Vagina (tissue), 2 donors: ENCODE measurements around the gene OSBPL10. TPM values are rescaled to one million over a fixed set of nuclear protein-coding genes. Genes with fewer than 3 reads are reported as not detected.

ENCODE experiments used
- DNase-seq, 2 donors: peaks; one replicate each; pipeline ENCODE4 v3.0.0-alpha.2; 2017; ENCODE audit errors: extremely low spot score in 2 of 2
- H3K27ac ChIP-seq: fragments of 200-600 bp; sonication (generic); one replicate; pipeline ENCODE4 v1.5.1; 2019
- H3K27me3 ChIP-seq: fragments of 200-600 bp; sonication (generic); one replicate; pipeline ENCODE4 v1.5.1; 2019
- H3K36me3 ChIP-seq, 2 donors: fragments of 200-600 bp; sonication (generic); one replicate each; pipeline ENCODE4 v1.5.1; 2017 to 2019
- H3K4me1 ChIP-seq: fragments of 200-600 bp; sonication (generic); one replicate; pipeline ENCODE4 v1.5.1; 2019
- H3K4me3 ChIP-seq, 2 donors: fragments of 200-600 bp; sonication (generic); 1 replicate in 1 of 2; 2 replicates in 1 of 2; pipeline ENCODE4 v1.5.1; 2016 to 2019
- H3K9me3 ChIP-seq: fragments of 200-600 bp; sonication (generic); one replicate; pipeline ENCODE4 v1.5.1; 2019
- POLR2A ChIP-seq, 2 donors: fragments of 450-650 bp; IDR thresholded peaks; one replicate each; pipeline ENCODE4 v1.6.1; 2017; ENCODE audit warnings: antibody characterized with exemption in 2 of 2, mild to moderate bottlenecking in 2 of 2, moderate library complexity in 2 of 2
- POLR2AphosphoS5 ChIP-seq, 2 donors: sonication (generic); formaldehyde crosslinking; IDR thresholded peaks; one replicate each; pipeline ENCODE4 v1.9.0; 2017; ENCODE audit warnings: antibody characterized with exemption in 2 of 2, mild to moderate bottlenecking in 2 of 2, low read depth in 1 of 2; ENCODE audit not compliant: insufficient read depth in 1 of 2
- intact Hi-C: fragments of 100-400 bp; cut with DNase I; formaldehyde crosslinking; loops from one replicate; pipeline ENCODE4 v1.15.1; 2023
- total RNA-seq: library from RNA; depleted of rRNA; stranded (reverse); fragments of >200 nt; gene quantifications from one replicate; pipeline ENCODE4 v1.2.3, GENCODE V29; 2016
- TF ChIP-seq, protein P1 (sequence below), 3 experiments: fragments of 450-650 bp in 2 of 3; fragments of 200-600 bp in 1 of 3; sonication (generic) in 1 of 3; IDR thresholded peaks; one replicate each; pipeline ENCODE4 v1.5.1; 2017 to 2019; ENCODE audit warnings: antibody characterized with exemption in 3 of 3, mild to moderate bottlenecking in 2 of 3, moderate library complexity in 2 of 3

OSBPL10 gene
- total RNA-seq, 1 donor from 2014 or later = 33.9 TPM

GRCh38 chr3:31890007-31890406, 91.1 kb downstream of the OSBPL10 start:
- no peak for DNase-seq
- TF ChIP-seq POLR2AphosphoS5 (IDR thresholded peaks at IDR 0.05; ENCODE audit: insufficient read depth in 1 of 2, low read depth in 1 of 2) (no peak), POLR2A (IDR thresholded peaks at IDR 0.05) (no peak)
- TF ChIP-seq, protein P1, sequence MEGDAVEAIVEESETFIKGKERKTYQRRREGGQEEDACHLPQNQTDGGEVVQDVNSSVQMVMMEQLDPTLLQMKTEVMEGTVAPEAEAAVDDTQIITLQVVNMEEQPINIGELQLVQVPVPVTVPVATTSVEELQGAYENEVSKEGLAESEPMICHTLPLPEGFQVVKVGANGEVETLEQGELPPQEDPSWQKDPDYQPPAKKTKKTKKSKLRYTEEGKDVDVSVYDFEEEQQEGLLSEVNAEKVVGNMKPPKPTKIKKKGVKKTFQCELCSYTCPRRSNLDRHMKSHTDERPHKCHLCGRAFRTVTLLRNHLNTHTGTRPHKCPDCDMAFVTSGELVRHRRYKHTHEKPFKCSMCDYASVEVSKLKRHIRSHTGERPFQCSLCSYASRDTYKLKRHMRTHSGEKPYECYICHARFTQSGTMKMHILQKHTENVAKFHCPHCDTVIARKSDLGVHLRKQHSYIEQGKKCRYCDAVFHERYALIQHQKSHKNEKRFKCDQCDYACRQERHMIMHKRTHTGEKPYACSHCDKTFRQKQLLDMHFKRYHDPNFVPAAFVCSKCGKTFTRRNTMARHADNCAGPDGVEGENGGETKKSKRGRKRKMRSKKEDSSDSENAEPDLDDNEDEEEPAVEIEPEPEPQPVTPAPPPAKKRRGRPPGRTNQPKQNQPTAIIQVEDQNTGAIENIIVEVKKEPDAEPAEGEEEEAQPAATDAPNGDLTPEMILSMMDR (IDR thresholded peaks at IDR 0.05) = no peak
- intact Hi-C loops = no loop called here
- no peaks in the 10 kb centered on the region for H3K36me3 ChIP-seq
- H3K27me3 ChIP-seq = no peaks in the 10 kb centered on the region
- no peaks in the 10 kb centered on the region for H3K4me1 ChIP-seq
- H3K4me3 ChIP-seq = no peak overlapping the region
- no peak overlapping the region for H3K27ac ChIP-seq
- H3K9me3 ChIP-seq = no peaks in the 10 kb centered on the region

GRCh38 chr3:31885235-31885634, 95.8 kb downstream of the OSBPL10 start:
- no peak for DNase-seq
- TF ChIP-seq, protein P1 (IDR thresholded peaks at IDR 0.05) = no peak

GRCh38 chr3:31884251-31884650, 96.8 kb downstream of the OSBPL10 start:
- Histone ChIP-seq H3K27ac (no peak overlapping the region), H3K27me3 (no peaks in the 10 kb centered on the region), H3K4me1 (peaks cover 17% of the 10 kb centered on the region), H3K9me3 (no peaks in the 10 kb centered on the region), H3K4me3 (no peak overlapping the region), H3K36me3 (no peaks in the 10 kb centered on the region)
- intact Hi-C loops = no loop called here
- no peak for DNase-seq
- no peak for TF ChIP-seq POLR2AphosphoS5 (IDR thresholded peaks at IDR 0.05; ENCODE audit: insufficient read depth in 1 of 2, low read depth in 1 of 2)
- TF ChIP-seq, protein P1 (IDR thresholded peaks at IDR 0.05) = no peak
- no peak for TF ChIP-seq POLR2A (IDR thresholded peaks at IDR 0.05)

More at GRCh38 chr3:31885235-31885634, 95.8 kb downstream of the OSBPL10 start:
- H3K27ac ChIP-seq = no peak overlapping the region
- H3K9me3 ChIP-seq = no peaks in the 10 kb centered on the region
- no peaks in the 10 kb centered on the region for H3K36me3 ChIP-seq
- intact Hi-C loops = no loop called here
- H3K4me3 ChIP-seq = no peak overlapping the region
- no peaks in the 10 kb centered on the region for H3K27me3 ChIP-seq
- H3K4me1 ChIP-seq = peaks cover 17% of the 10 kb centered on the region

GRCh38 chr3:31882895-31883294, 98.2 kb downstream of the OSBPL10 start:
- Histone ChIP-seq H3K27ac (no peak overlapping the region), H3K4me1 (peaks cover 18% of the 10 kb centered on the region), H3K36me3 (no peaks in the 10 kb centered on the region), H3K4me3 (no peak overlapping the region), H3K27me3 (no peaks in the 10 kb centered on the region), H3K9me3 (no peaks in the 10 kb centered on the region)
- no peak for TF ChIP-seq POLR2AphosphoS5 (IDR thresholded peaks at IDR 0.05; ENCODE audit: insufficient read depth in 1 of 2, low read depth in 1 of 2)
- no peak for TF ChIP-seq POLR2A (IDR thresholded peaks at IDR 0.05)
- TF ChIP-seq, protein P1 (IDR thresholded peaks at IDR 0.05) = no peak
- intact Hi-C loops = no loop called here
- no peak for DNase-seq

DNA sequence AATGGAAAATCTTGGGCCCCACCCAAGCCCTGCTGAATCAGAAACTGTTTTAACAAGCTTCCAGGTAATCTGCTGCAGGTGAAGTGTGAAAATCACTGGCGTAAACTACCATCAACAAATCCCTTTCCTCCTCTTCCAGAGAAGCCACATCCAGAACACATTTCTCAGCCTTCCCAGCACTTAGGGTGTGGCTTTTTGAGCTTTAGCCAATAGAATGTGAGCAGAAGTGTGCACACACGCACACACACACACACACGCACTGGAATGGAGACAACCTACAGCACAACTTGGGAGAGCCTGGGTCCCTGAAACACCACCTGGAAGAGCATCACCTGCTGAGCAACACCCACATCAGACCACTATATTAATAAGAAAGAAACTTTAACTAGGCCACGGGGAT, 98.6 kb downstream of the OSBPL10 start:
- H3K9me3 ChIP-seq = no peaks in the 10 kb centered on the region
- peaks cover 23% of the 10 kb centered on the region for H3K4me1 ChIP-seq
- no peaks in the 10 kb centered on the region for H3K27me3 ChIP-seq
- no peak overlapping the region for H3K27ac ChIP-seq
- TF ChIP-seq, protein P1 (IDR thresholded peaks at IDR 0.05) = no peak
- no peak for TF ChIP-seq POLR2A (IDR thresholded peaks at IDR 0.05)
- TF ChIP-seq POLR2AphosphoS5 (IDR thresholded peaks at IDR 0.05; ENCODE audit: insufficient read depth in 1 of 2, low read depth in 1 of 2) = no peak
- H3K36me3 ChIP-seq = no peaks in the 10 kb centered on the region
- no peak for DNase-seq
- intact Hi-C loops = no loop called here
- H3K4me3 ChIP-seq = no peak overlapping the region
